GM23338 (cell line): Measurements from ENCODE around the gene TEX51. TPM values are rescaled to one million over a fixed set of nuclear protein-coding genes. Genes with fewer than 3 reads are reported as not detected.

ENCODE experiments used
- ATAC-seq: fragments of 200-7000 bp; cut with Tn5 transposase; 3 replicates; pipeline ENCODE4 v1.9.1; 2020
- DNase-seq: peaks from one replicate; pipeline ENCODE4 v3.0.0-alpha.2; 2015; ENCODE audit warnings: low spot score
- H2AFZ ChIP-seq: fragments of 200-600 bp; sonication (generic); 2 replicates; pipeline ENCODE4 v1.8.0; 2016; ENCODE audit warnings: antibody characterized with exemption, mild to moderate bottlenecking, moderate library complexity
- H3F3A ChIP-seq: fragments of 200-600 bp; sonication (generic); replicated peaks from 2 replicates; pipeline ENCODE4 v1.8.0; 2017; ENCODE audit warnings: antibody characterized with exemption, mixed run types, low read depth
- H3K27ac ChIP-seq: fragments of 200-600 bp; sonication (generic); 2 replicates; pipeline ENCODE4 v1.6.1; 2016; ENCODE audit warnings: low read depth
- H3K27me3 ChIP-seq: fragments of 200-600 bp; sonication (generic); 2 replicates; pipeline ENCODE4 v1.8.0; 2016; ENCODE audit warnings: mild to moderate bottlenecking, mixed run types, moderate library complexity; ENCODE audit not compliant: insufficient read depth
- H3K36me3 ChIP-seq: fragments of 200-600 bp; sonication (generic); 2 replicates; pipeline ENCODE4 v1.8.0; 2016; ENCODE audit warnings: mild to moderate bottlenecking; ENCODE audit not compliant: insufficient read depth
- H3K4me1 ChIP-seq: fragments of 200-600 bp; sonication (generic); 2 replicates; pipeline ENCODE4 v1.8.0; 2016; ENCODE audit warnings: mild to moderate bottlenecking, moderate library complexity; ENCODE audit not compliant: insufficient read depth
- H3K4me2 ChIP-seq: fragments of 200-600 bp; sonication (generic); 2 replicates; pipeline ENCODE4 v1.7.1; 2017; ENCODE audit warnings: mixed run types
- H3K4me3 ChIP-seq: fragments of 200-600 bp; sonication (generic); 2 replicates; pipeline ENCODE4 v1.6.1; 2016; ENCODE audit warnings: mixed run types
- H3K79me2 ChIP-seq: fragments of 200-600 bp; sonication (generic); replicated peaks from 2 replicates; pipeline ENCODE4 v1.8.0; 2017; ENCODE audit warnings: mild to moderate bottlenecking; ENCODE audit not compliant: insufficient read depth
- H3K9me2 ChIP-seq: fragments of 200-600 bp; sonication (generic); 2 replicates; pipeline ENCODE4 v1.8.0; 2017; ENCODE audit not compliant: insufficient read depth
- H4K20me1 ChIP-seq: fragments of 200-600 bp; sonication (generic); replicated peaks from 2 replicates; pipeline ENCODE4 v1.8.0; 2017; ENCODE audit warnings: mild to moderate bottlenecking; ENCODE audit not compliant: insufficient read depth
- H3K27ac Mint-ChIP-seq: 2 replicates; pipeline ENCODE4 v1.8.0; 2020; ENCODE audit warnings: inconsistent platforms, mild to moderate bottlenecking, moderate library complexity, mixed read lengths
- H3K27me3 Mint-ChIP-seq: 3 replicates; pipeline ENCODE4 v1.8.0; 2022; ENCODE audit warnings: low read depth, mild to moderate bottlenecking, moderate library complexity, mixed read lengths, inconsistent platforms; ENCODE audit not compliant: insufficient read depth, poor library complexity
- H3K36me3 Mint-ChIP-seq: 3 replicates; pipeline ENCODE4 v1.8.0; 2021; ENCODE audit warnings: low read depth, mild to moderate bottlenecking, inconsistent platforms, moderate library complexity, mixed read lengths
- H3K4me1 Mint-ChIP-seq: 3 replicates; pipeline ENCODE4 v1.8.0; 2020; ENCODE audit warnings: mild to moderate bottlenecking, inconsistent platforms, mixed read lengths
- H3K4me3 Mint-ChIP-seq: 3 replicates; pipeline ENCODE4 v1.8.0; 2021; ENCODE audit warnings: moderate library complexity, mild to moderate bottlenecking, inconsistent platforms, mixed read lengths
- H3K9me3 Mint-ChIP-seq: 3 replicates; pipeline ENCODE4 v1.8.0; 2020; ENCODE audit warnings: moderate library complexity, mild to moderate bottlenecking, inconsistent platforms, mixed read lengths
- CREB1 ChIP-seq: fragments of 250-450 bp; sonication (Bioruptor Pico); IDR thresholded peaks from 2 replicates; pipeline ENCODE4 v1.5.0; 2020; ENCODE audit warnings: low read depth, mild to moderate bottlenecking, moderate library complexity
- EZH2 ChIP-seq: fragments of 200-600 bp; sonication (generic); IDR thresholded peaks from one replicate; pipeline ENCODE4 v1.8.0; 2017; ENCODE audit warnings: antibody characterized with exemption, mild to moderate bottlenecking, low read depth; ENCODE audit not compliant: unreplicated experiment
- EZH2phosphoT487 ChIP-seq: fragments of 200-600 bp; sonication (generic); IDR thresholded peaks from one replicate; pipeline ENCODE4 v1.8.1; 2018; ENCODE audit warnings: antibody characterized with exemption; ENCODE audit not compliant: unreplicated experiment
- JUNB ChIP-seq: IDR thresholded peaks from one replicate; pipeline ENCODE4 v1.6.1; 2016; ENCODE audit warnings: antibody characterized with exemption; ENCODE audit not compliant: unreplicated experiment
- NANOG ChIP-seq: IDR thresholded peaks from 2 replicates; pipeline ENCODE4 v1.6.1; 2016; ENCODE audit warnings: antibody characterized with exemption, borderline replicate concordance
- POLR2AphosphoS5 ChIP-seq: IDR thresholded peaks from 2 replicates; pipeline ENCODE4 v1.6.1; 2016; ENCODE audit warnings: antibody characterized with exemption, low read depth
- STAT1 ChIP-seq: IDR thresholded peaks from one replicate; pipeline ENCODE4 v1.6.1; 2016; ENCODE audit warnings: antibody characterized with exemption; ENCODE audit not compliant: unreplicated experiment
- ZNF114 ChIP-seq: fragments of 250-450 bp; sonication (Bioruptor Pico); IDR thresholded peaks from 2 replicates; pipeline ENCODE4 v1.5.0; 2020; ENCODE audit warnings: mild to moderate bottlenecking, moderate library complexity
- ZNF331 ChIP-seq: fragments of 250-450 bp; sonication (Bioruptor Pico); IDR thresholded peaks from 2 replicates; pipeline ENCODE4 v1.5.0; 2020; ENCODE audit warnings: low read depth, mild to moderate bottlenecking, moderate library complexity
- polyA plus RNA-seq: library from polyadenylated mRNA; unstranded; fragments of >200 nt; fragmentation: Nextera tagmentation; extraction: Ambion mirVana; gene quantifications from 2 replicates; pipeline ENCODE4 v1.2.1, GENCODE V29; 2016
- total RNA-seq: library from RNA; depleted of rRNA; stranded (reverse); fragments of >200 nt; shearing (Covaris generic); gene quantifications from 2 replicates; pipeline ENCODE4 v1.2.3, GENCODE V29; 2014
- TF ChIP-seq, protein P1 (sequence below): IDR thresholded peaks from one replicate; pipeline ENCODE4 v1.6.1; 2018; ENCODE audit warnings: antibody characterized with exemption; ENCODE audit not compliant: unreplicated experiment
- TF ChIP-seq, protein P2 (sequence below), 2 experiments: fragments of 200-600 bp in 1 of 2; sonication (generic) in 1 of 2; conservative IDR thresholded peaks; 2 replicates each; pipeline versions ENCODE4 v1.5.1 to v1.6.1; 2016 to 2017; ENCODE audit warnings: antibody characterized with exemption in 2 of 2, low read depth in 2 of 2, mild to moderate bottlenecking in 2 of 2, moderate library complexity in 1 of 2
- TF ChIP-seq, protein P3 (sequence below): IDR thresholded peaks from 2 replicates; pipeline ENCODE4 v1.6.1; 2016; ENCODE audit warnings: antibody characterized with exemption
- TF ChIP-seq, protein P4 (sequence below): fragments of 250-450 bp; sonication (Bioruptor Pico); IDR thresholded peaks from 2 replicates; pipeline ENCODE4 v1.5.0; 2020; ENCODE audit warnings: mild to moderate bottlenecking, moderate library complexity

The TEX51 gene
- total and polyA plus RNA-seq, 2 experiments from 2014 or later = not detected

DNA sequence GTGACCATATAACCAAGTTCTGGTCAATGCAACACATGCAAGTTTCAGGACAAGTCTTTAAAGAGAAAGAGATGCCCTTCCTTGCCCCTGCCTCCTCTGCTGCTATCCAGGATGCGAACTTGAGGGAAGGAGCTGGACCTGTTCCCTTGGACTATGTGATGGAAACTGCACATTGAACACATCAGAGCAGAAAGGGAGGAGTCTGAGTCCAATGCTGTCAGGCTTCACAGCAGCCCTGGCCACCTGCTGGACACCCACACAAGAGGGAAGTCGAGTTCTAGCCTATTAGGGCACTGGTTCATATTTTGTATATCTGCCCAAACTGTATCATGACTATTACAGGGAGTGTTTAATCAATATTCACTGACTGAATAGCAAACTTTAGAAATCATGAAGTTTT, 38.3 kb upstream of the TEX51 start:
- H3K4me1 ChIP-seq = no peaks in the 10 kb centered on the region
- 0 out of 2 replicates have a peak overlapping the region, but pooled peaks have one; percentile 23 for H2AFZ ChIP-seq
- no peaks in the 10 kb centered on the region for H3K79me2 ChIP-seq
- no peak for TF ChIP-seq JUNB
- TF ChIP-seq STAT1 = no peak
- TF ChIP-seq, protein P1, sequence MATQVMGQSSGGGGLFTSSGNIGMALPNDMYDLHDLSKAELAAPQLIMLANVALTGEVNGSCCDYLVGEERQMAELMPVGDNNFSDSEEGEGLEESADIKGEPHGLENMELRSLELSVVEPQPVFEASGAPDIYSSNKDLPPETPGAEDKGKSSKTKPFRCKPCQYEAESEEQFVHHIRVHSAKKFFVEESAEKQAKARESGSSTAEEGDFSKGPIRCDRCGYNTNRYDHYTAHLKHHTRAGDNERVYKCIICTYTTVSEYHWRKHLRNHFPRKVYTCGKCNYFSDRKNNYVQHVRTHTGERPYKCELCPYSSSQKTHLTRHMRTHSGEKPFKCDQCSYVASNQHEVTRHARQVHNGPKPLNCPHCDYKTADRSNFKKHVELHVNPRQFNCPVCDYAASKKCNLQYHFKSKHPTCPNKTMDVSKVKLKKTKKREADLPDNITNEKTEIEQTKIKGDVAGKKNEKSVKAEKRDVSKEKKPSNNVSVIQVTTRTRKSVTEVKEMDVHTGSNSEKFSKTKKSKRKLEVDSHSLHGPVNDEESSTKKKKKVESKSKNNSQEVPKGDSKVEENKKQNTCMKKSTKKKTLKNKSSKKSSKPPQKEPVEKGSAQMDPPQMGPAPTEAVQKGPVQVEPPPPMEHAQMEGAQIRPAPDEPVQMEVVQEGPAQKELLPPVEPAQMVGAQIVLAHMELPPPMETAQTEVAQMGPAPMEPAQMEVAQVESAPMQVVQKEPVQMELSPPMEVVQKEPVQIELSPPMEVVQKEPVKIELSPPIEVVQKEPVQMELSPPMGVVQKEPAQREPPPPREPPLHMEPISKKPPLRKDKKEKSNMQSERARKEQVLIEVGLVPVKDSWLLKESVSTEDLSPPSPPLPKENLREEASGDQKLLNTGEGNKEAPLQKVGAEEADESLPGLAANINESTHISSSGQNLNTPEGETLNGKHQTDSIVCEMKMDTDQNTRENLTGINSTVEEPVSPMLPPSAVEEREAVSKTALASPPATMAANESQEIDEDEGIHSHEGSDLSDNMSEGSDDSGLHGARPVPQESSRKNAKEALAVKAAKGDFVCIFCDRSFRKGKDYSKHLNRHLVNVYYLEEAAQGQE = no peak
- no peak for TF ChIP-seq EZH2phosphoT487
- TF ChIP-seq, protein P2, sequence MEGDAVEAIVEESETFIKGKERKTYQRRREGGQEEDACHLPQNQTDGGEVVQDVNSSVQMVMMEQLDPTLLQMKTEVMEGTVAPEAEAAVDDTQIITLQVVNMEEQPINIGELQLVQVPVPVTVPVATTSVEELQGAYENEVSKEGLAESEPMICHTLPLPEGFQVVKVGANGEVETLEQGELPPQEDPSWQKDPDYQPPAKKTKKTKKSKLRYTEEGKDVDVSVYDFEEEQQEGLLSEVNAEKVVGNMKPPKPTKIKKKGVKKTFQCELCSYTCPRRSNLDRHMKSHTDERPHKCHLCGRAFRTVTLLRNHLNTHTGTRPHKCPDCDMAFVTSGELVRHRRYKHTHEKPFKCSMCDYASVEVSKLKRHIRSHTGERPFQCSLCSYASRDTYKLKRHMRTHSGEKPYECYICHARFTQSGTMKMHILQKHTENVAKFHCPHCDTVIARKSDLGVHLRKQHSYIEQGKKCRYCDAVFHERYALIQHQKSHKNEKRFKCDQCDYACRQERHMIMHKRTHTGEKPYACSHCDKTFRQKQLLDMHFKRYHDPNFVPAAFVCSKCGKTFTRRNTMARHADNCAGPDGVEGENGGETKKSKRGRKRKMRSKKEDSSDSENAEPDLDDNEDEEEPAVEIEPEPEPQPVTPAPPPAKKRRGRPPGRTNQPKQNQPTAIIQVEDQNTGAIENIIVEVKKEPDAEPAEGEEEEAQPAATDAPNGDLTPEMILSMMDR (conservative IDR thresholded peaks at IDR 0.05; ENCODE audit: low read depth in 2 of 2) = no peak
- TF ChIP-seq, protein P3, sequence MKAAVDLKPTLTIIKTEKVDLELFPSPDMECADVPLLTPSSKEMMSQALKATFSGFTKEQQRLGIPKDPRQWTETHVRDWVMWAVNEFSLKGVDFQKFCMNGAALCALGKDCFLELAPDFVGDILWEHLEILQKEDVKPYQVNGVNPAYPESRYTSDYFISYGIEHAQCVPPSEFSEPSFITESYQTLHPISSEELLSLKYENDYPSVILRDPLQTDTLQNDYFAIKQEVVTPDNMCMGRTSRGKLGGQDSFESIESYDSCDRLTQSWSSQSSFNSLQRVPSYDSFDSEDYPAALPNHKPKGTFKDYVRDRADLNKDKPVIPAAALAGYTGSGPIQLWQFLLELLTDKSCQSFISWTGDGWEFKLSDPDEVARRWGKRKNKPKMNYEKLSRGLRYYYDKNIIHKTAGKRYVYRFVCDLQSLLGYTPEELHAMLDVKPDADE = no peak
- no peak for TF ChIP-seq ZNF114
- TF ChIP-seq, protein P4, sequence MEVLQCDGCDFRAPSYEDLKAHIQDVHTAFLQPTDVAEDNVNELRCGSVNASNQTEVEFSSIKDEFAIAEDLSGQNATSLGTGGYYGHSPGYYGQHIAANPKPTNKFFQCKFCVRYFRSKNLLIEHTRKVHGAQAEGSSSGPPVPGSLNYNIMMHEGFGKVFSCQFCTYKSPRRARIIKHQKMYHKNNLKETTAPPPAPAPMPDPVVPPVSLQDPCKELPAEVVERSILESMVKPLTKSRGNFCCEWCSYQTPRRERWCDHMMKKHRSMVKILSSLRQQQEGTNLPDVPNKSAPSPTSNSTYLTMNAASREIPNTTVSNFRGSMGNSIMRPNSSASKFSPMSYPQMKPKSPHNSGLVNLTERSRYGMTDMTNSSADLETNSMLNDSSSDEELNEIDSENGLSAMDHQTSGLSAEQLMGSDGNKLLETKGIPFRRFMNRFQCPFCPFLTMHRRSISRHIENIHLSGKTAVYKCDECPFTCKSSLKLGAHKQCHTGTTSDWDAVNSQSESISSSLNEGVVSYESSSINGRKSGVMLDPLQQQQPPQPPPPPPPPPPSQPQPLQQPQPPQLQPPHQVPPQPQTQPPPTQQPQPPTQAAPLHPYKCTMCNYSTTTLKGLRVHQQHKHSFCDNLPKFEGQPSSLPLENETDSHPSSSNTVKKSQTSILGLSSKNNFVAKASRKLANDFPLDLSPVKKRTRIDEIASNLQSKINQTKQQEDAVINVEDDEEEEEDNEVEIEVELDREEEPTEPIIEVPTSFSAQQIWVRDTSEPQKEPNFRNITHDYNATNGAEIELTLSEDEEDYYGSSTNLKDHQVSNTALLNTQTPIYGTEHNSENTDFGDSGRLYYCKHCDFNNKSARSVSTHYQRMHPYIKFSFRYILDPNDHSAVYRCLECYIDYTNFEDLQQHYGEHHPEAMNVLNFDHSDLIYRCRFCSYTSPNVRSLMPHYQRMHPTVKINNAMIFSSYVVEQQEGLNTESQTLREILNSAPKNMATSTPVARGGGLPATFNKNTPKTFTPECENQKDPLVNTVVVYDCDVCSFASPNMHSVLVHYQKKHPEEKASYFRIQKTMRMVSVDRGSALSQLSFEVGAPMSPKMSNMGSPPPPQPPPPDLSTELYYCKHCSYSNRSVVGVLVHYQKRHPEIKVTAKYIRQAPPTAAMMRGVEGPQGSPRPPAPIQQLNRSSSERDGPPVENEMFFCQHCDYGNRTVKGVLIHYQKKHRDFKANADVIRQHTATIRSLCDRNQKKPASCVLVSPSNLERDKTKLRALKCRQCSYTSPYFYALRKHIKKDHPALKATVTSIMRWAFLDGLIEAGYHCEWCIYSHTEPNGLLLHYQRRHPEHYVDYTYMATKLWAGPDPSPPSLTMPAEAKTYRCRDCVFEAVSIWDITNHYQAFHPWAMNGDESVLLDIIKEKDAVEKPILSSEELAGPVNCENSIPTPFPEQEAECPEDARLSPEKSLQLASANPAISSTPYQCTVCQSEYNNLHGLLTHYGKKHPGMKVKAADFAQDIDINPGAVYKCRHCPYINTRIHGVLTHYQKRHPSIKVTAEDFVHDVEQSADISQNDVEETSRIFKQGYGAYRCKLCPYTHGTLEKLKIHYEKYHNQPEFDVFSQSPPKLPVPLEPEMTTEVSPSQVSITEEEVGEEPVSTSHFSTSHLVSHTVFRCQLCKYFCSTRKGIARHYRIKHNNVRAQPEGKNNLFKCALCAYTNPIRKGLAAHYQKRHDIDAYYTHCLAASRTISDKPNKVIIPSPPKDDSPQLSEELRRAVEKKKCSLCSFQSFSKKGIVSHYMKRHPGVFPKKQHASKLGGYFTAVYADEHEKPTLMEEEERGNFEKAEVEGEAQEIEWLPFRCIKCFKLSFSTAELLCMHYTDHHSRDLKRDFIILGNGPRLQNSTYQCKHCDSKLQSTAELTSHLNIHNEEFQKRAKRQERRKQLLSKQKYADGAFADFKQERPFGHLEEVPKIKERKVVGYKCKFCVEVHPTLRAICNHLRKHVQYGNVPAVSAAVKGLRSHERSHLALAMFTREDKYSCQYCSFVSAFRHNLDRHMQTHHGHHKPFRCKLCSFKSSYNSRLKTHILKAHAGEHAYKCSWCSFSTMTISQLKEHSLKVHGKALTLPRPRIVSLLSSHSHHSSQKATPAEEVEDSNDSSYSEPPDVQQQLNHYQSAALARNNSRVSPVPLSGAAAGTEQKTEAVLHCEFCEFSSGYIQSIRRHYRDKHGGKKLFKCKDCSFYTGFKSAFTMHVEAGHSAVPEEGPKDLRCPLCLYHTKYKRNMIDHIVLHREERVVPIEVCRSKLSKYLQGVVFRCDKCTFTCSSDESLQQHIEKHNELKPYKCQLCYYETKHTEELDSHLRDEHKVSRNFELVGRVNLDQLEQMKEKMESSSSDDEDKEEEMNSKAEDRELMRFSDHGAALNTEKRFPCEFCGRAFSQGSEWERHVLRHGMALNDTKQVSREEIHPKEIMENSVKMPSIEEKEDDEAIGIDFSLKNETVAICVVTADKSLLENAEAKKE (CRISPR knock-in tag) = no peak
- TF ChIP-seq CREB1 (CRISPR knock-in tag) = no peak
- no peak for TF ChIP-seq EZH2
- TF ChIP-seq ZNF331 (CRISPR knock-in tag) = no peak
- no peak for TF ChIP-seq NANOG
- TF ChIP-seq POLR2AphosphoS5 = no peak
- ATAC-seq = no peak
- no peak overlapping the region for H3K4me3 Mint-ChIP-seq
- no peaks in the 10 kb centered on the region for H3K27me3 ChIP-seq
- H3K4me1 Mint-ChIP-seq = no peaks in the 10 kb centered on the region; the same call in 2 of the 3 replicates
- H3K9me3 Mint-ChIP-seq = peaks cover 5% of the 10 kb centered on the region
- no peak overlapping the region for H3K27ac ChIP-seq
- H3K9me2 ChIP-seq = no peaks in the 10 kb centered on the region
- H3K4me3 ChIP-seq = no peak overlapping the region
- no peak overlapping the region for H3K4me2 ChIP-seq
- H4K20me1 ChIP-seq = no peaks in the 10 kb centered on the region
- H3K27me3 Mint-ChIP-seq = peaks cover 14% of the 10 kb centered on the region
- DNase-seq = no peak
- peaks cover 2% of the 10 kb centered on the region; the same call in 2 of the 3 replicates for H3K36me3 Mint-ChIP-seq
- H3K36me3 ChIP-seq = no peaks in the 10 kb centered on the region
- no peak overlapping the region for H3K27ac Mint-ChIP-seq
- no peaks in the 10 kb centered on the region for H3F3A ChIP-seq
